Measurements from ENCODE around the gene CERS6. TPM values are rescaled to one million over a fixed set of nuclear protein-coding genes. Genes with fewer than 3 reads are reported as not detected.

CERS6 gene
- total RNA-seq, 1 donor = 23.9 TPM

GRCh38 chr2:168814046-168814445 lies 358.0 kb downstream of the CERS6 start:
- DNase-seq (ENCODE audit: insufficient read length, low spot score, missing footprints) = no peak
- Histone ChIP-seq H4K20me1 (ENCODE audit: insufficient read depth, low read length) (no peaks in the 10 kb centered on the region), H3K36me3 (ENCODE audit: insufficient read depth, low read length) (no peaks in the 10 kb centered on the region)

GRCh38 chr2:168814939-168815907 lies 359.2 kb downstream of the CERS6 start:
- Histone ChIP-seq H3K36me3 (ENCODE audit: insufficient read depth, low read length) (no peaks in the 10 kb centered on the region), H3K79me2 (ENCODE audit: insufficient read depth, low read length) (no peaks in the 10 kb centered on the region), H3K4me3 (ENCODE audit: insufficient read depth, low read length) (no peak overlapping the region), H3K9me3 (ENCODE audit: low read depth, low read length) (no peaks in the 10 kb centered on the region), H2AFZ (ENCODE audit: low read length) (no peak overlapping the region), H3K27ac (ENCODE audit: low read depth, low read length) (no peak overlapping the region), H3K4me2 (ENCODE audit: insufficient read depth, low read length) (no peak overlapping the region), H3K27me3 (ENCODE audit: insufficient read depth, low read length) (no peaks in the 10 kb centered on the region), H4K20me1 (ENCODE audit: insufficient read depth, low read length) (no peaks in the 10 kb centered on the region), H3K4me1 (ENCODE audit: insufficient read depth, low read length) (peaks cover 12% of the 10 kb centered on the region)
- no peak for DNase-seq (ENCODE audit: insufficient read length, low spot score, missing footprints)
- TF ChIP-seq CTCF (IDR thresholded peaks at IDR 0.05; ENCODE audit: extremely low read depth, low read depth, low read length) = no peak

More at GRCh38 chr2:168814046-168814445, 358.0 kb downstream of the CERS6 start:
- Histone ChIP-seq H3K4me2 (ENCODE audit: insufficient read depth, low read length) (no peak overlapping the region), H3K27ac (ENCODE audit: low read depth, low read length) (no peak overlapping the region), H3K4me3 (ENCODE audit: insufficient read depth, low read length) (no peak overlapping the region), H2AFZ (ENCODE audit: low read length) (no peak overlapping the region), H3K9me3 (ENCODE audit: low read depth, low read length) (no peaks in the 10 kb centered on the region), H3K4me1 (ENCODE audit: insufficient read depth, low read length) (peaks cover 12% of the 10 kb centered on the region), H3K79me2 (ENCODE audit: insufficient read depth, low read length) (no peaks in the 10 kb centered on the region), H3K27me3 (ENCODE audit: insufficient read depth, low read length) (no peaks in the 10 kb centered on the region)
- no peak for TF ChIP-seq CTCF (IDR thresholded peaks at IDR 0.05; ENCODE audit: extremely low read depth, low read depth, low read length)

- H3K27me3 ChIP-seq (ENCODE audit: insufficient read depth, low read length) = no peaks in the 10 kb centered on the region
- peak overlapping the region; percentile 44 for H3K4me2 ChIP-seq (ENCODE audit: insufficient read depth, low read length)
- no peaks in the 10 kb centered on the region for H3K9me3 ChIP-seq (ENCODE audit: low read depth, low read length)
- H3K36me3 ChIP-seq (ENCODE audit: insufficient read depth, low read length) = no peaks in the 10 kb centered on the region
- H4K20me1 ChIP-seq (ENCODE audit: insufficient read depth, low read length) = no peaks in the 10 kb centered on the region
- DNase-seq (ENCODE audit: insufficient read length, low spot score, missing footprints) = peak; percentile 82
- H3K79me2 ChIP-seq (ENCODE audit: insufficient read depth, low read length) = no peaks in the 10 kb centered on the region
- peaks cover 12% of the 10 kb centered on the region for H3K4me1 ChIP-seq (ENCODE audit: insufficient read depth, low read length)
- TF ChIP-seq CTCF (IDR thresholded peaks at IDR 0.05; ENCODE audit: extremely low read depth, low read depth, low read length) = no peak
- H3K27ac ChIP-seq (ENCODE audit: low read depth, low read length) = no peak overlapping the region
- H2AFZ ChIP-seq (ENCODE audit: low read length) = no peak overlapping the region
- no peak overlapping the region for H3K4me3 ChIP-seq (ENCODE audit: insufficient read depth, low read length)
These were observed 360.3 kb downstream of the CERS6 start for GRCh38 chr2:168816369-168816768.

GRCh38 chr2:168819050-168819715 lies 363.1 kb downstream of the CERS6 start:
- no peaks in the 10 kb centered on the region for H3K79me2 ChIP-seq (ENCODE audit: insufficient read depth, low read length)

More at GRCh38 chr2:168819050-168819715, 363.1 kb downstream of the CERS6 start:
- TF ChIP-seq CTCF (IDR thresholded peaks at IDR 0.05; ENCODE audit: extremely low read depth, low read depth, low read length) = no peak
- Histone ChIP-seq H4K20me1 (ENCODE audit: insufficient read depth, low read length) (no peaks in the 10 kb centered on the region), H3K4me2 (ENCODE audit: insufficient read depth, low read length) (peak overlapping the region; percentile 69), H3K4me1 (ENCODE audit: insufficient read depth, low read length) (peaks cover 12% of the 10 kb centered on the region), H3K36me3 (ENCODE audit: insufficient read depth, low read length) (no peaks in the 10 kb centered on the region), H3K4me3 (ENCODE audit: insufficient read depth, low read length) (peak overlapping the region; percentile 42), H2AFZ (ENCODE audit: low read length) (peak overlapping the region; percentile 78), H3K27ac (ENCODE audit: low read depth, low read length) (no peak overlapping the region), H3K9me3 (ENCODE audit: low read depth, low read length) (no peaks in the 10 kb centered on the region), H3K27me3 (ENCODE audit: insufficient read depth, low read length) (no peaks in the 10 kb centered on the region)
- DNase-seq (ENCODE audit: insufficient read length, low spot score, missing footprints) = no peak

Measured in osteoblast (primary cell).